Mesenchymal stem cell (in vitro differentiated cells and primary cell): ENCODE data around the gene MOXD1.

ENCODE experiments used
- DNase-seq: peaks from one replicate; pipeline ENCODE4 v3.0.0-alpha.2; 2013
- H2AFZ ChIP-seq: one replicate; pipeline ENCODE4 v1.6.1; 2013; ENCODE audit warnings: low read depth, mild to moderate bottlenecking, control low read depth, inconsistent platforms, low read length, moderate library complexity
- H2AK5ac ChIP-seq: 2 replicates; pipeline ENCODE4 v1.6.1; 2013; ENCODE audit warnings: low read length, moderate library complexity, mild to moderate bottlenecking, inconsistent platforms; ENCODE audit not compliant: severe bottlenecking
- H2BK120ac ChIP-seq: one replicate; pipeline ENCODE4 v1.6.1; 2013; ENCODE audit warnings: low read depth, mild to moderate bottlenecking, inconsistent platforms, low read length, moderate library complexity
- H2BK12ac ChIP-seq, 2 experiments: one replicate each; pipeline ENCODE4 v1.6.1; 2013; ENCODE audit warnings: inconsistent platforms in 2 of 2, low read length in 2 of 2, mild to moderate bottlenecking in 2 of 2, moderate library complexity in 2 of 2, control low read depth in 1 of 2
- H2BK15ac ChIP-seq: one replicate; pipeline ENCODE4 v1.6.1; 2013; ENCODE audit warnings: mild to moderate bottlenecking, low read depth, inconsistent platforms; ENCODE audit not compliant: poor library complexity, severe bottlenecking
- H2BK5ac ChIP-seq: 2 replicates; pipeline ENCODE4 v1.6.1; 2013; ENCODE audit warnings: low read depth, mild to moderate bottlenecking, low read length, control low read depth, inconsistent platforms; ENCODE audit not compliant: poor library complexity, severe bottlenecking
- H3K14ac ChIP-seq, 2 experiments: one replicate each; pipeline ENCODE4 v1.6.1; 2013; ENCODE audit warnings: inconsistent platforms in 2 of 2, low read length in 2 of 2, control low read depth in 1 of 2, mild to moderate bottlenecking in 1 of 2, moderate library complexity in 1 of 2
- H3K18ac ChIP-seq, 2 experiments: one replicate each; pipeline ENCODE4 v1.6.1; 2013; ENCODE audit warnings: inconsistent platforms in 2 of 2, low read length in 2 of 2, control low read depth in 1 of 2, low read depth in 1 of 2, mild to moderate bottlenecking in 1 of 2
- H3K23ac ChIP-seq, 2 experiments: one replicate each; pipeline ENCODE4 v1.6.1; 2013; ENCODE audit warnings: inconsistent platforms in 2 of 2, low read length in 2 of 2, mild to moderate bottlenecking in 2 of 2, moderate library complexity in 2 of 2, control low read depth in 1 of 2
- H3K27ac ChIP-seq: 2 replicates; pipeline ENCODE4 v1.5.1; 2013; ENCODE audit warnings: mild to moderate bottlenecking, moderate library complexity, low read length, control low read depth, inconsistent platforms; ENCODE audit not compliant: poor library complexity, severe bottlenecking
- H3K27me3 ChIP-seq, 2 experiments: 2 replicates each; pipeline versions ENCODE4 v1.6.1 to v1.7.0; 2013; ENCODE audit warnings: low read length in 2 of 2, mild to moderate bottlenecking in 2 of 2, moderate library complexity in 2 of 2, control low read depth in 1 of 2, inconsistent platforms in 1 of 2; ENCODE audit not compliant: control insufficient read depth in 1 of 2, insufficient read depth in 1 of 2
- H3K36me3 ChIP-seq, 2 experiments: 2 replicates each; pipeline versions ENCODE4 v1.6.1 to v1.7.0; 2013; ENCODE audit warnings: low read length in 2 of 2, control low read depth in 1 of 2, inconsistent platforms in 1 of 2, low read depth in 1 of 2, mild to moderate bottlenecking in 1 of 2; ENCODE audit not compliant: insufficient read depth in 2 of 2, control insufficient read depth in 1 of 2
- H3K4ac ChIP-seq, 2 experiments: one replicate each; pipeline ENCODE4 v1.6.1; 2013; ENCODE audit warnings: inconsistent platforms in 2 of 2, low read length in 2 of 2, mild to moderate bottlenecking in 2 of 2, moderate library complexity in 2 of 2, control low read depth in 1 of 2, low read depth in 1 of 2
- H3K4me1 ChIP-seq: 2 replicates; pipeline ENCODE4 v1.6.1; 2013; ENCODE audit warnings: low read depth, low read length, control low read depth; ENCODE audit not compliant: control insufficient read depth, insufficient read depth
- H3K4me2 ChIP-seq: 2 replicates; pipeline ENCODE4 v1.6.1; 2013; ENCODE audit warnings: low read length, mild to moderate bottlenecking, inconsistent platforms; ENCODE audit not compliant: poor library complexity, severe bottlenecking
- H3K4me3 ChIP-seq, 2 experiments: 2 replicates each; pipeline versions ENCODE4 v1.5.1 to v1.7.0; 2013; ENCODE audit warnings: low read length in 2 of 2, mild to moderate bottlenecking in 2 of 2, control low read depth in 1 of 2, low read depth in 1 of 2; ENCODE audit not compliant: insufficient read depth in 1 of 2
- H3K79me1 ChIP-seq: replicated peaks from 2 replicates; pipeline ENCODE4 v1.6.1; 2013; ENCODE audit warnings: mild to moderate bottlenecking, control low read depth, low read length, inconsistent platforms; ENCODE audit not compliant: poor library complexity, severe bottlenecking
- H3K9ac ChIP-seq: 2 replicates; pipeline ENCODE4 v1.7.0; 2013; ENCODE audit warnings: mild to moderate bottlenecking, low read length, moderate library complexity
- H3K9me3 ChIP-seq: 2 replicates; pipeline ENCODE4 v1.7.0; 2013; ENCODE audit warnings: mild to moderate bottlenecking, low read length; ENCODE audit not compliant: control insufficient read depth
- H4K8ac ChIP-seq: one replicate; pipeline ENCODE4 v1.6.1; 2013; ENCODE audit warnings: inconsistent platforms, mild to moderate bottlenecking, low read length, moderate library complexity
- H4K91ac ChIP-seq: one replicate; pipeline ENCODE4 v1.6.1; 2013; ENCODE audit warnings: mild to moderate bottlenecking, low read length, inconsistent platforms
- WGBS: methylation state at CpG from one replicate; pipeline ENCODE4 v1.1.7; 2013; ENCODE audit warnings: mixed read lengths; 5-methylcytosine and 5-hydroxymethylcytosine counted together

Gene MOXD1

GRCh38 chr6:132423839-132424238 lies 22.6 kb upstream of the MOXD1 start:
- Histone ChIP-seq H3K36me3 (no peaks in the 10 kb centered on the region), H2BK120ac (no peak overlapping the region), H3K4ac (no peak overlapping the region), H2AFZ (no peak overlapping the region), H3K9me3 (peaks cover 40% of the 10 kb centered on the region), H4K8ac (no peak overlapping the region), H3K18ac (no peak overlapping the region), H3K79me1 (no peaks in the 10 kb centered on the region), H4K91ac (no peak overlapping the region), H3K4me2 (no peak overlapping the region), H3K9ac (no peak overlapping the region), H2BK15ac (no peak overlapping the region), H2BK5ac (no peak overlapping the region), H3K27ac (no peak overlapping the region), H3K23ac (no peak overlapping the region), H3K4me1 (no peaks in the 10 kb centered on the region), H3K14ac (no peak overlapping the region), H2AK5ac (no peak overlapping the region), H2BK12ac (no peak overlapping the region), H3K27me3 (no peaks in the 10 kb centered on the region), H3K4me3 (no peak overlapping the region)
- WGBS, result 95% methylated on average over 2 of the region's 3 CpGs
- DNase-seq, result no peak

GRCh38 chr6:132418235-132418965 lies 17.1 kb upstream of the MOXD1 start:
- H3K9me3 ChIP-seq, result peaks cover 42% of the 10 kb centered on the region
- no peak overlapping the region for H3K18ac ChIP-seq
- H2BK15ac ChIP-seq, result no peak overlapping the region
- no peaks in the 10 kb centered on the region for H3K36me3 ChIP-seq
- H2AFZ ChIP-seq, result no peak overlapping the region
- H3K79me1 ChIP-seq, result no peaks in the 10 kb centered on the region
- no peak overlapping the region for H4K8ac ChIP-seq
- H2BK120ac ChIP-seq, result no peak overlapping the region
- no peak overlapping the region for H4K91ac ChIP-seq
- peak overlapping the region in 1 of 2 experiments; percentile 38 for H3K4me3 ChIP-seq
- no peak overlapping the region for H2BK5ac ChIP-seq
- H2AK5ac ChIP-seq, result no peak overlapping the region
- H3K4ac ChIP-seq, result no peak overlapping the region
- H2BK12ac ChIP-seq, result no peak overlapping the region
- H3K14ac ChIP-seq, result no peak overlapping the region
- H3K4me2 ChIP-seq, result no peak overlapping the region
- WGBS, result 99% methylated on average over 4 of the region's 6 CpGs
- DNase-seq, result no peak
- no peak overlapping the region for H3K27ac ChIP-seq
- H3K4me1 ChIP-seq, result peaks cover 2% of the 10 kb centered on the region
- peak overlapping the region; percentile 59 for H3K9ac ChIP-seq
- H3K23ac ChIP-seq, result no peak overlapping the region
- no peaks in the 10 kb centered on the region for H3K27me3 ChIP-seq

GRCh38 chr6:132414761-132415160 lies 13.5 kb upstream of the MOXD1 start:
- H2BK5ac ChIP-seq, result no peak overlapping the region
- H2BK15ac ChIP-seq, result no peak overlapping the region
- H3K4me2 ChIP-seq, result no peak overlapping the region
- H3K14ac ChIP-seq, result no peak overlapping the region
- H3K27ac ChIP-seq, result no peak overlapping the region
- no peak overlapping the region for H2AK5ac ChIP-seq
- DNase-seq, result no peak
- H4K91ac ChIP-seq, result no peak overlapping the region
- H3K4me1 ChIP-seq, result peaks cover 2% of the 10 kb centered on the region
- WGBS, result 86% methylated on average over 3 of the region's 5 CpGs
- H3K9ac ChIP-seq, result peak overlapping the region; percentile 68
- H2BK12ac ChIP-seq, result no peak overlapping the region
- no peaks in the 10 kb centered on the region for H3K36me3 ChIP-seq
- no peak overlapping the region for H3K4ac ChIP-seq
- peaks cover 15% of the 10 kb centered on the region for H3K9me3 ChIP-seq
- peak overlapping the region in 1 of 2 experiments; percentile 56 for H3K4me3 ChIP-seq
- H4K8ac ChIP-seq, result no peak overlapping the region
- H3K23ac ChIP-seq, result no peak overlapping the region
- no peak overlapping the region for H2AFZ ChIP-seq
- H3K27me3 ChIP-seq, result no peaks in the 10 kb centered on the region
- H3K79me1 ChIP-seq, result no peaks in the 10 kb centered on the region
- H2BK120ac ChIP-seq, result no peak overlapping the region
- no peak overlapping the region for H3K18ac ChIP-seq

GRCh38 chr6:132414322-132414721 lies 13.0 kb upstream of the MOXD1 start:
- H3K36me3 ChIP-seq, result no peaks in the 10 kb centered on the region
- WGBS, result 86% methylated on average over 5 of the region's 6 CpGs
- H2AFZ ChIP-seq, result no peak overlapping the region
- no peak overlapping the region for H3K4me2 ChIP-seq
- no peak overlapping the region for H4K8ac ChIP-seq
- H2BK15ac ChIP-seq, result no peak overlapping the region
- H3K27ac ChIP-seq, result no peak overlapping the region
- H3K27me3 ChIP-seq, result no peaks in the 10 kb centered on the region
- no peak overlapping the region for H3K4ac ChIP-seq
- H2BK5ac ChIP-seq, result no peak overlapping the region
- H3K9me3 ChIP-seq, result peaks cover 15% of the 10 kb centered on the region
- H2AK5ac ChIP-seq, result no peak overlapping the region
- no peak overlapping the region for H3K18ac ChIP-seq
- DNase-seq, result no peak
- no peak overlapping the region for H2BK120ac ChIP-seq
- no peak overlapping the region for H2BK12ac ChIP-seq
- no peaks in the 10 kb centered on the region for H3K79me1 ChIP-seq
- peaks cover 2% of the 10 kb centered on the region for H3K4me1 ChIP-seq
- H3K14ac ChIP-seq, result no peak overlapping the region
- peak overlapping the region; percentile 68 for H3K9ac ChIP-seq
- no peak overlapping the region for H3K23ac ChIP-seq
- no peak overlapping the region for H4K91ac ChIP-seq
- H3K4me3 ChIP-seq, result peak overlapping the region in 1 of 2 experiments; percentile 56
